Nephron progenitor cell (in vitro differentiated cells): Measurements from ENCODE around the gene BTG4.

Experiments
- DNase-seq: peaks from one replicate; pipeline ENCODE4 v3.0.0; 2021
- H3K27ac Mint-ChIP-seq: 2 replicates; pipeline ENCODE4 v1.8.0; 2021; ENCODE audit warnings: mild to moderate bottlenecking, moderate library complexity, mixed read lengths
- H3K27me3 Mint-ChIP-seq: 2 replicates; pipeline ENCODE4 v1.8.0; 2021; ENCODE audit warnings: mild to moderate bottlenecking, low read depth, mixed read lengths; ENCODE audit not compliant: poor library complexity
- H3K36me3 Mint-ChIP-seq: 2 replicates; pipeline ENCODE4 v1.8.0; 2021; ENCODE audit warnings: low read depth, mixed read lengths
- H3K4me1 Mint-ChIP-seq: 2 replicates; pipeline ENCODE4 v1.8.0; 2021; ENCODE audit warnings: mixed read lengths
- H3K4me3 Mint-ChIP-seq: 2 replicates; pipeline ENCODE4 v1.8.0; 2021; ENCODE audit warnings: mild to moderate bottlenecking, moderate library complexity, mixed read lengths
- H3K9me3 Mint-ChIP-seq: 2 replicates; pipeline ENCODE4 v1.8.0; 2021; ENCODE audit warnings: mild to moderate bottlenecking, moderate library complexity, mixed read lengths
- CTCF ChIP-seq: fragments of 200-600 bp; sonication (generic); IDR thresholded peaks from 2 replicates; pipeline ENCODE4 v1.5.0; 2021; ENCODE audit warnings: antibody characterized with exemption

Gene BTG4

GRCh38 chr11:111500481-111500880 is 11.7 kb downstream of the BTG4 start:
- no peaks in the 10 kb centered on the region for H3K4me1 Mint-ChIP-seq
- H3K4me3 Mint-ChIP-seq, result no peak overlapping the region
- no peaks in the 10 kb centered on the region for H3K36me3 Mint-ChIP-seq
- TF ChIP-seq CTCF, result no peak
- DNase-seq, result no peak
- peaks cover 18% of the 10 kb centered on the region for H3K27me3 Mint-ChIP-seq
- H3K9me3 Mint-ChIP-seq, result no peaks in the 10 kb centered on the region
- H3K27ac Mint-ChIP-seq, result no peak overlapping the region

GRCh38 chr11:111499483-111499882 is 12.7 kb downstream of the BTG4 start:
- no peak overlapping the region for H3K4me3 Mint-ChIP-seq
- no peak for DNase-seq
- no peaks in the 10 kb centered on the region for H3K4me1 Mint-ChIP-seq
- no peak overlapping the region for H3K27ac Mint-ChIP-seq
- no peak for TF ChIP-seq CTCF
- no peaks in the 10 kb centered on the region for H3K36me3 Mint-ChIP-seq
- peaks cover 11% of the 10 kb centered on the region for H3K27me3 Mint-ChIP-seq
- H3K9me3 Mint-ChIP-seq, result no peaks in the 10 kb centered on the region

- Mint-ChIP-seq H3K27ac (peak overlapping the region; percentile 26), H3K4me1 (no peaks in the 10 kb centered on the region), H3K36me3 (no peaks in the 10 kb centered on the region), H3K9me3 (peaks cover 8% of the 10 kb centered on the region), H3K4me3 (no peak overlapping the region), H3K27me3 (peaks cover 13% of the 10 kb centered on the region)
- no peak for TF ChIP-seq CTCF
- DNase-seq, result no peak
Measured at GRCh38 chr11:111494040-111494439, 18.1 kb downstream of the BTG4 start.

GRCh38 chr11:111490496-111490895 is 21.7 kb downstream of the BTG4 start:
- TF ChIP-seq CTCF, result no peak
- H3K4me1 Mint-ChIP-seq, result no peaks in the 10 kb centered on the region
- H3K36me3 Mint-ChIP-seq, result no peaks in the 10 kb centered on the region
- peaks cover 30% of the 10 kb centered on the region for H3K9me3 Mint-ChIP-seq
- H3K4me3 Mint-ChIP-seq, result no peak overlapping the region
- no peak overlapping the region for H3K27ac Mint-ChIP-seq
- H3K27me3 Mint-ChIP-seq, result peaks cover 13% of the 10 kb centered on the region
- no peak for DNase-seq

- H3K4me3 Mint-ChIP-seq, result no peak overlapping the region
- peaks cover 10% of the 10 kb centered on the region for H3K27me3 Mint-ChIP-seq
- no peak overlapping the region for H3K27ac Mint-ChIP-seq
- peaks cover 59% of the 10 kb centered on the region for H3K9me3 Mint-ChIP-seq
- DNase-seq, result no peak
- TF ChIP-seq CTCF, result no peak
- no peaks in the 10 kb centered on the region for H3K4me1 Mint-ChIP-seq
- no peaks in the 10 kb centered on the region for H3K36me3 Mint-ChIP-seq
Measured at GRCh38 chr11:111483431-111483830, 28.8 kb downstream of the BTG4 start.

GRCh38 chr11:111479666-111480065 is 32.5 kb downstream of the BTG4 start:
- Mint-ChIP-seq H3K36me3 (no peaks in the 10 kb centered on the region), H3K27me3 (peaks cover 6% of the 10 kb centered on the region), H3K4me3 (no peak overlapping the region), H3K27ac (no peak overlapping the region), H3K4me1 (no peaks in the 10 kb centered on the region), H3K9me3 (peaks cover 45% of the 10 kb centered on the region)
- no peak for TF ChIP-seq CTCF
- DNase-seq, result no peak
